Suprapubic skin (tissue), 4 donors: ENCODE results near the gene ING3. TPM values are rescaled to one million over a fixed set of nuclear protein-coding genes. Genes with fewer than 3 reads are reported as not detected.

Experiments used
- DNase-seq, 2 donors: peaks; one replicate each; pipeline ENCODE4 v3.0.0-alpha.2; 2019; ENCODE audit warnings: low spot score in 2 of 2
- H3K27ac ChIP-seq: fragments of 200-600 bp; sonication (generic); one replicate; pipeline ENCODE4 v1.5.1; 2019
- H3K27me3 ChIP-seq: fragments of 200-600 bp; sonication (generic); one replicate; pipeline ENCODE4 v1.5.1; 2019
- H3K36me3 ChIP-seq: fragments of 200-600 bp; sonication (generic); one replicate; pipeline ENCODE4 v1.5.1; 2019
- H3K4me1 ChIP-seq: fragments of 200-600 bp; sonication (generic); one replicate; pipeline ENCODE4 v1.5.1; 2019
- H3K4me3 ChIP-seq: fragments of 200-600 bp; sonication (generic); one replicate; pipeline ENCODE4 v1.5.1; 2019; ENCODE audit warnings: mild to moderate bottlenecking
- H3K9me3 ChIP-seq: fragments of 200-600 bp; sonication (generic); one replicate; pipeline ENCODE4 v1.5.1; 2019
- EP300 ChIP-seq: sonication (generic); formaldehyde crosslinking; IDR thresholded peaks from one replicate; pipeline ENCODE4 v1.6.1; 2017; ENCODE audit warnings: antibody characterized with exemption
- POLR2A ChIP-seq, 2 donors: fragments of 450-650 bp; IDR thresholded peaks; one replicate each; pipeline ENCODE4 v1.6.1; 2017; ENCODE audit warnings: antibody characterized with exemption in 2 of 2, mild to moderate bottlenecking in 2 of 2, moderate library complexity in 2 of 2
- POLR2AphosphoS5 ChIP-seq, 3 donors: sonication (generic); formaldehyde crosslinking; IDR thresholded peaks; one replicate each; pipeline ENCODE4 v1.6.1; 2017; ENCODE audit warnings: antibody characterized with exemption in 3 of 3
- WGBS: methylation state at CpG from one replicate; pipeline ENCODE4 v1.1.5; 2018; 5-methylcytosine and 5-hydroxymethylcytosine counted together
- total RNA-seq, 4 donors: library from RNA; depleted of rRNA; stranded (reverse); fragments of >200 nt; gene quantifications; one replicate each; pipeline ENCODE4 v1.1.0, GENCODE V29; 2016
- TF ChIP-seq, protein P1 (sequence below), 2 donors: fragments of 200-600 bp in 1 of 2; fragments of 450-650 bp in 1 of 2; sonication (generic) in 1 of 2; IDR thresholded peaks; one replicate each; pipeline ENCODE4 v1.5.1; 2016 to 2019; ENCODE audit warnings: antibody characterized with exemption in 2 of 2, mild to moderate bottlenecking in 1 of 2, moderate library complexity in 1 of 2

The ING3 gene
- total RNA-seq, 4 donors from 2014 or later, result 12.6 to 17.8 (median 16.2) TPM

DNA sequence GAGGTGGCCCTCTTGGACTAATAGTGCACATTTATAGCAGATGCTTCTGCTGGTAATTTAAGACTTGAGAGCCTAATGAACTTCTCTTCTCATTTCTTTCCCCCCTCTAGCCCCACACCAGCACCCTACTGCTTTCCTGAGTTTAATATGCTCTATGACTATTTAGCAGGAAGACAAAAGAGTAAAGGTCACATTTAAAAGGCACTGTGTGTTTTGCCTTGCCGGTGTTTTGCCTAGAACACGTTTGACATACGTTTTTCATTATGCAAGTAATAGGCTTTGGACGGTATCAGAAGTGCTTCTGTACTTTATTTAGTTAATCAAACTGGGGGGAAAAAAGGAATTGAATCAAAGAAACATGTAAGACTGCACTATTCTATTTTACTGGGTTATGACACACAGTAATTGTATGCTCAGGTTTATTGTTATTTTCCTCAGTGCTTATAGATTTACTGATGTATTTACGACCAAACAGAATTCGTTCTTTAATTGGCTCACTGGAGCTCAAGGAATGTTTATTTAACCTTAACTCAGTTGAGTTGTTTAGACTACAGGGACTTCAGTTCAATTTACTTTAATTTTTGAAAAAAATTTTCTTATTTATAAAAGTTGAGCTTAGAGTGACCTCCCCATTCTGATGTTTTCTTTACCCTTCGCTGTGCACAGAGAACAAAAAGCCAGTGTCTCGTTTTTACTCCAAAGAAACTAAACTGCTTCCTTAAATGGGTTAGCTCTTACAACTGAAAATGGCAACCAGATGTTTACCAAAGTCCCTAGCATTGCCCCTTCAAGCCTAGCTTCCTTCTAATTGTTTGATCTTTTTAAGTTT lies 73.3 kb downstream of the ING3 start:
- Histone ChIP-seq H3K9me3 (no peaks in the 10 kb centered on the region), H3K4me3 (no peak overlapping the region), H3K27me3 (no peaks in the 10 kb centered on the region), H3K4me1 (peaks cover 14% of the 10 kb centered on the region), H3K27ac (peak overlapping the region; percentile 34), H3K36me3 (no peaks in the 10 kb centered on the region)
- no peak for DNase-seq
- TF ChIP-seq POLR2A (IDR thresholded peaks at IDR 0.05), result no peak
- TF ChIP-seq EP300, result no peak
- WGBS, result 48% methylated on average over 8 of the region's 8 CpGs

DNA sequence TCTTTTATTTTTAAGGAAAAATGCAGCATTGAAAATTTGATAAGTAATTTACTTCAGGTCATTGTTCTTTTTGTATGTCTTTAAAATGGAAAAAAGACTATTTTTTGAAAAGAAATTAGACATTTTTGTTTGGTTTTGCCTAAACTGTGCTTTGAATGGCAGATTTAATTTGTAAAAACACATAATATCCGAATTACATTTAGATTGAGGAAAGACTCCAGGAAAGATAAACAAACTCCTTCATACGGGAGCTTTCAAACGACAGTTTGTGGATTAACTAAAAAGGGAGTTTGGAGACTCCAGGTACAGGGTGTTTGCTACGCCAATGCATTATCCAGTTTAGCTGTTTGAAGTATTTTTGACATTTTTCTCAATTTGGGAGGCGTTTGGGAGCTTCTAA lies 74.0 kb downstream of the ING3 start:
- no peak for TF ChIP-seq POLR2A (IDR thresholded peaks at IDR 0.05)
- no peak for TF ChIP-seq EP300
- no peak for TF ChIP-seq POLR2AphosphoS5 (IDR thresholded peaks at IDR 0.05)
- TF ChIP-seq, protein P1, sequence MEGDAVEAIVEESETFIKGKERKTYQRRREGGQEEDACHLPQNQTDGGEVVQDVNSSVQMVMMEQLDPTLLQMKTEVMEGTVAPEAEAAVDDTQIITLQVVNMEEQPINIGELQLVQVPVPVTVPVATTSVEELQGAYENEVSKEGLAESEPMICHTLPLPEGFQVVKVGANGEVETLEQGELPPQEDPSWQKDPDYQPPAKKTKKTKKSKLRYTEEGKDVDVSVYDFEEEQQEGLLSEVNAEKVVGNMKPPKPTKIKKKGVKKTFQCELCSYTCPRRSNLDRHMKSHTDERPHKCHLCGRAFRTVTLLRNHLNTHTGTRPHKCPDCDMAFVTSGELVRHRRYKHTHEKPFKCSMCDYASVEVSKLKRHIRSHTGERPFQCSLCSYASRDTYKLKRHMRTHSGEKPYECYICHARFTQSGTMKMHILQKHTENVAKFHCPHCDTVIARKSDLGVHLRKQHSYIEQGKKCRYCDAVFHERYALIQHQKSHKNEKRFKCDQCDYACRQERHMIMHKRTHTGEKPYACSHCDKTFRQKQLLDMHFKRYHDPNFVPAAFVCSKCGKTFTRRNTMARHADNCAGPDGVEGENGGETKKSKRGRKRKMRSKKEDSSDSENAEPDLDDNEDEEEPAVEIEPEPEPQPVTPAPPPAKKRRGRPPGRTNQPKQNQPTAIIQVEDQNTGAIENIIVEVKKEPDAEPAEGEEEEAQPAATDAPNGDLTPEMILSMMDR (IDR thresholded peaks at IDR 0.05), result no peak
- Histone ChIP-seq H3K27ac (peak overlapping the region; percentile 34), H3K9me3 (no peaks in the 10 kb centered on the region), H3K36me3 (no peaks in the 10 kb centered on the region), H3K4me1 (peaks cover 7% of the 10 kb centered on the region), H3K27me3 (no peaks in the 10 kb centered on the region), H3K4me3 (no peak overlapping the region)
- 31% methylated on average over 5 of the region's 5 CpGs for WGBS
- DNase-seq, result no peak

DNA sequence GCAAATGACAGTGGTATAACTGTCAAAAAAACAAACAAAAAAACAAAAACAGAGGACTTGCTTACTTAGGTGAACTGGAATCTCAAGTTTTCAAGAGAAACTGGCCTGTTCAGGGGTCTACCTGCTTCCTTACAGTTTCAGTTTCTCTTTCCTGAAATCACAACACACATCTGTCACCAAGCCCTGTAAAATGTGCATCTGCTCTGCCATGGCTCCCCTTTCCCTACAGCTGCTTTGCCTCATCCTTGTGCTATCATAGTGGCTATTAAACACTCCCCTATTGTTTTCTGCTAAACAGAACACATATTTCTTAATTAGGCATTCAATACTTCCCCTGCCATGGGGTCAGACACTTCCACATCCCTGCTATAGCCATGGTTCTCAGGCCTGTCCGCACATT lies 75.6 kb downstream of the ING3 start:
- Histone ChIP-seq H3K36me3 (no peaks in the 10 kb centered on the region), H3K27me3 (no peaks in the 10 kb centered on the region), H3K4me3 (no peak overlapping the region), H3K9me3 (no peaks in the 10 kb centered on the region), H3K27ac (no peak overlapping the region), H3K4me1 (peaks cover 5% of the 10 kb centered on the region)
- TF ChIP-seq, protein P1 (IDR thresholded peaks at IDR 0.05), result no peak
- TF ChIP-seq POLR2A (IDR thresholded peaks at IDR 0.05) (no peak), POLR2AphosphoS5 (IDR thresholded peaks at IDR 0.05) (no peak), EP300 (no peak)
- no peak for DNase-seq
- 93% methylated on average over 1 of the region's 1 CpG for WGBS

DNA sequence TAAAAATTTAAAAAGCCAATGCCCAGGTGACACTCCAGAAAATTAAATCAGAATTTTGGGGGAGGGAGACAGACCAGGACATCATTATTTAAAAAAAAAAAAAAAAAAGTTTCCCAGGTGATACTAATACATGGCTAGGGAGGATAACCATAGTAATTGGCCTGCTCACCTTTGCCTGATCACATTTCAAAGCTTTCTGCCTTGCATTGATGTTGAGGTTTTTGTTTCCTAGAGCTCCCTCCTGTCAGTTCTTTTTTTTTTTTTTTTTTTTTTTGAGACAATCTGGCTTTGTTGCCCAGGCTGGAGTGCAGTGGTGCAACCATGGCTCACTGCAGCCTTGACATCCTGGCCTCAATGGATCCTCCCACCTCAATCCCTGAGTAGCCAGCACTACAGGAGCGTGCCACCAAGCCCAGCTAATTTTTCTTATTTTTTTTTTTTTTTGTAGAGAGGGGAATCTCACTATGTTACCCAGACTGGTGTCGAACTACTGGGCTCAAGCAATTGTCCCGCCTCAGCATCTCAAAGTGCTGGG lies 76.1 kb downstream of the ING3 start:
- no peak for TF ChIP-seq POLR2A (IDR thresholded peaks at IDR 0.05)
- TF ChIP-seq, protein P1 (IDR thresholded peaks at IDR 0.05), result no peak
- no peak for TF ChIP-seq EP300
- no peak for TF ChIP-seq POLR2AphosphoS5 (IDR thresholded peaks at IDR 0.05)
- H3K27ac ChIP-seq, result no peak overlapping the region
- no peaks in the 10 kb centered on the region for H3K27me3 ChIP-seq
- DNase-seq, result no peak
- no peak overlapping the region for H3K4me3 ChIP-seq
- no peaks in the 10 kb centered on the region for H3K36me3 ChIP-seq
- H3K4me1 ChIP-seq, result peaks cover 5% of the 10 kb centered on the region
- 97% methylated on average over 3 of the region's 3 CpGs for WGBS
- no peaks in the 10 kb centered on the region for H3K9me3 ChIP-seq

Other genes starting within 250 kb of the ING3 start
- gene TSPAN12, start 92.6 kb upstream of the ING3 start, total RNA-seq, result 1 to 10 TPM; 1.7 to 3.4 (median 2.1) TPM
- gene CPED1, start 37.9 kb downstream of the ING3 start, total RNA-seq, result 1 to 10 TPM; 1.3 to 5.6 (median 3.6) TPM